GM23248 (cell line): ENCODE measurements around the gene RBP5. TPM values are rescaled to one million over a fixed set of nuclear protein-coding genes. Genes with fewer than 3 reads are reported as not detected.
A peak's percentile ranks its signal among the peaks of the same experiment; 100 is the strongest.

ENCODE experiments used
- DNase-seq: peaks from one replicate; pipeline ENCODE4 v3.0.0-alpha.2; 2015
- H2AFZ ChIP-seq: fragments of 200-600 bp; sonication (generic); 2 replicates; pipeline ENCODE4 v1.6.1; 2016; ENCODE audit warnings: antibody characterized with exemption
- H3F3A ChIP-seq: fragments of 200-600 bp; sonication (generic); 2 replicates; pipeline ENCODE4 v1.6.1; 2016; ENCODE audit warnings: mild to moderate bottlenecking, antibody characterized with exemption, mixed run types; ENCODE audit not compliant: insufficient read depth
- H3K27ac ChIP-seq: fragments of 200-600 bp; sonication (generic); 2 replicates; pipeline ENCODE4 v1.5.1; 2016; ENCODE audit warnings: mild to moderate bottlenecking
- H3K27me3 ChIP-seq: fragments of 200-600 bp; sonication (generic); replicated peaks from 2 replicates; pipeline ENCODE4 v1.6.1; 2016; ENCODE audit warnings: mild to moderate bottlenecking; ENCODE audit not compliant: insufficient read depth
- H3K36me3 ChIP-seq: fragments of 200-600 bp; sonication (generic); 2 replicates; pipeline ENCODE4 v1.6.1; 2016; ENCODE audit warnings: low read depth, mild to moderate bottlenecking
- H3K4me1 ChIP-seq: fragments of 200-600 bp; sonication (generic); 2 replicates; pipeline ENCODE4 v1.6.1; 2016; ENCODE audit warnings: mild to moderate bottlenecking; ENCODE audit not compliant: insufficient read depth
- H3K4me2 ChIP-seq: fragments of 200-600 bp; sonication (generic); one replicate; pipeline ENCODE4 v1.6.1; 2016; ENCODE audit warnings: mild to moderate bottlenecking; ENCODE audit not compliant: unreplicated experiment
- H3K4me3 ChIP-seq: fragments of 200-600 bp; sonication (generic); 2 replicates; pipeline ENCODE4 v1.5.1; 2016; ENCODE audit warnings: mild to moderate bottlenecking
- H3K79me2 ChIP-seq: fragments of 200-600 bp; sonication (generic); 2 replicates; pipeline ENCODE4 v1.6.1; 2016; ENCODE audit warnings: mild to moderate bottlenecking; ENCODE audit not compliant: insufficient read depth
- H3K9ac ChIP-seq: fragments of 200-600 bp; sonication (generic); 2 replicates; pipeline ENCODE4 v1.6.1; 2016; ENCODE audit warnings: mild to moderate bottlenecking
- H3K9me2 ChIP-seq: fragments of 200-600 bp; sonication (generic); 2 replicates; pipeline ENCODE4 v1.6.1; 2016; ENCODE audit warnings: mixed run types, mild to moderate bottlenecking, moderate library complexity; ENCODE audit not compliant: insufficient read depth
- H3K9me3 ChIP-seq: fragments of 200-600 bp; sonication (generic); one replicate; pipeline ENCODE4 v1.6.1; 2017; ENCODE audit warnings: low read depth
- H4K20me1 ChIP-seq: fragments of 200-600 bp; sonication (generic); 2 replicates; pipeline ENCODE4 v1.6.0; 2016; ENCODE audit not compliant: insufficient read depth
- EZH2 ChIP-seq: fragments of 200-600 bp; sonication (generic); IDR thresholded peaks from 2 replicates; pipeline ENCODE4 v1.6.1; 2018; ENCODE audit warnings: antibody characterized with exemption, mild to moderate bottlenecking; ENCODE audit not compliant: insufficient read depth, poor library complexity, severe bottlenecking
- EZH2phosphoT487 ChIP-seq: fragments of 200-600 bp; sonication (generic); IDR thresholded peaks from 2 replicates; pipeline ENCODE4 v1.6.1; 2018; ENCODE audit warnings: antibody characterized with exemption, moderate library complexity, mild to moderate bottlenecking, low read depth; ENCODE audit not compliant: insufficient read depth
- WGBS, 2 experiments: methylation state at CpG; one replicate each; pipeline ENCODE4 v1.1.6; 2015 to 2017; ENCODE audit warnings: low lambda C conversion rate in 2 of 2, low coverage in 1 of 2; ENCODE audit errors: missing lambda C conversion rate in 2 of 2; 5-methylcytosine and 5-hydroxymethylcytosine counted together
- in situ Hi-C: fragments of 300-500 bp; cut with MboI; formaldehyde crosslinking; loops from 2 replicates; pipeline ENCODE4 v1.15.0; 2020
- polyA plus RNA-seq: library from polyadenylated mRNA; unstranded; fragments of >200 nt; fragmentation: Nextera tagmentation; extraction: Ambion mirVana; gene quantifications from 2 replicates; pipeline ENCODE4 v1.2.1, GENCODE V29; 2016
- total RNA-seq: library from RNA; depleted of rRNA; stranded (reverse); fragments of >200 nt; shearing (Covaris generic); gene quantifications from 2 replicates; pipeline ENCODE4 v1.2.3, GENCODE V29; 2014

The RBP5 gene
- total and polyA plus RNA-seq, 2 experiments from 2014 or later = 0.38 TPM; not detected in 1

DNA sequence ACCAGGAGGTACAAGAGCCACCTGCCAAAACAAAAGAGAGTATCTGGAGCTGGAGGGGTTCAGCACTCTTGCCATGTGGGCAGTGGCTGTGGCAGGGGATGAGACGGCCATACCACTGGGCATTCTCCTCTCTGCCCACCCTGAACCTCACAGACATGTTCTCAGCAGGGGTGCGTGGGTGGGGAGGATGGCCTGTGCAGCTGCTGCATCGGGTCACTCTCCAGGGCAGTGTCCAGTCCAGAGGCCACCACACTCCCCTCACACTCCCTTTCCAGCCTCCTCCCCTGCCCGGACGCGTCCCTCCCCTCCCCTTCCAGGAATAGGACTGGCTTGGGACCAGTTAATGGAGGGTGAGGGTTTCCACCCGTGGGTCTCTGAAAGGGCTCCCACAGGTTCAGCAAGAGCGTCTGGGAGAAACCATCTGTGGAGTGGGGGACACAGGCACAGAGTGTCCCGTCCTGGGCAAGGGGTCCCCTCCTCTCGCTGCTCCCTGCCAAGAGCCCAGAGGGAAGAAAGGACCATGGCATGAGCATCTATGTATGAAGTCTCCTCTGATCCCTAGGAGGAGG lies 36.9 kb downstream of the RBP5 start:
- DNase-seq = peak; percentile 43
- no peaks in the 10 kb centered on the region for H3K9me2 ChIP-seq

DNA sequence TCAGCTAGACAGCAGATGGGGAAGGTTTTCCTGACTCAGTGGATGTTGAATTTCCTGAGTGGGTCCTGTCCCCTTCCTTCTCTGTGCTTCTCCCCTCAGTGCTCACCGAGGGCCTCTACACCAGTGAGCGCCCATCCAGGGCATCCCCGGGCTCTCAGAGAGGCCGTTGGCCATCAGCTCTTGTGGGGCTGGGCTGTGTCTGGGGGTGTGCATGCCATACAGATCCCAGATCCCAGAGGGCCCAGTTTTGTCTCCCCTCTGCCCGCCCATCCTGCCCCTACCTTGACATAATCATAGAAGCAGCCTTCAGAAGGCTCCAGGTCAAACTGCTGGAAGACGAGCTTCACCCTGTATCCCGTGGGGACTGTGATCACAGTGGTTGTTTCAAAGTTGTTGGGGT lies 37.5 kb downstream of the RBP5 start:
- H3K9me2 ChIP-seq = no peaks in the 10 kb centered on the region
- peak overlapping the region; percentile 85 for H3K4me2 ChIP-seq
- 0 out of 2 replicates have a peak overlapping the region, but pooled peaks have one; percentile 75 for H2AFZ ChIP-seq
- no peak for DNase-seq
- H4K20me1 ChIP-seq = no peaks in the 10 kb centered on the region
- TF ChIP-seq EZH2phosphoT487 (no peak), EZH2 (no peak)
- peaks cover 22% of the 10 kb centered on the region for H3K4me1 ChIP-seq
- no peaks in the 10 kb centered on the region for H3K79me2 ChIP-seq
- H3K9ac ChIP-seq = peak overlapping the region; percentile 67
- no peaks in the 10 kb centered on the region for H3K27me3 ChIP-seq
- peaks cover 25% of the 10 kb centered on the region for H3F3A ChIP-seq
- no peaks in the 10 kb centered on the region for H3K36me3 ChIP-seq
- no peak overlapping the region for H3K27ac ChIP-seq
- peak overlapping the region; percentile 75; the same call in 1 of the 2 replicates for H3K4me3 ChIP-seq
- H3K9me3 ChIP-seq = no peaks in the 10 kb centered on the region
- 35 to 40% methylated on average over 7 of the region's 7 CpGs for WGBS, 2 experiments
- in situ Hi-C loops = no loop called here

More for the DNA sequence above, 36.9 kb downstream of the RBP5 start:
- TF ChIP-seq EZH2 = no peak
- TF ChIP-seq EZH2phosphoT487 = no peak
- Histone ChIP-seq H3K9ac (peak overlapping the region; percentile 67), H3F3A (peaks cover 25% of the 10 kb centered on the region), H2AFZ (peak overlapping the region; percentile 75), H3K9me3 (no peaks in the 10 kb centered on the region), H4K20me1 (no peaks in the 10 kb centered on the region), H3K4me3 (peak overlapping the region; percentile 75), H3K27me3 (no peaks in the 10 kb centered on the region), H3K4me1 (peaks cover 22% of the 10 kb centered on the region), H3K27ac (no peak overlapping the region), H3K4me2 (peak overlapping the region; percentile 85), H3K36me3 (no peaks in the 10 kb centered on the region), H3K79me2 (no peaks in the 10 kb centered on the region)
- in situ Hi-C loops = no loop called here
- WGBS, 2 experiments = 3 to 6% methylated on average over 7 to 10 of the region's 10 CpGs

DNA sequence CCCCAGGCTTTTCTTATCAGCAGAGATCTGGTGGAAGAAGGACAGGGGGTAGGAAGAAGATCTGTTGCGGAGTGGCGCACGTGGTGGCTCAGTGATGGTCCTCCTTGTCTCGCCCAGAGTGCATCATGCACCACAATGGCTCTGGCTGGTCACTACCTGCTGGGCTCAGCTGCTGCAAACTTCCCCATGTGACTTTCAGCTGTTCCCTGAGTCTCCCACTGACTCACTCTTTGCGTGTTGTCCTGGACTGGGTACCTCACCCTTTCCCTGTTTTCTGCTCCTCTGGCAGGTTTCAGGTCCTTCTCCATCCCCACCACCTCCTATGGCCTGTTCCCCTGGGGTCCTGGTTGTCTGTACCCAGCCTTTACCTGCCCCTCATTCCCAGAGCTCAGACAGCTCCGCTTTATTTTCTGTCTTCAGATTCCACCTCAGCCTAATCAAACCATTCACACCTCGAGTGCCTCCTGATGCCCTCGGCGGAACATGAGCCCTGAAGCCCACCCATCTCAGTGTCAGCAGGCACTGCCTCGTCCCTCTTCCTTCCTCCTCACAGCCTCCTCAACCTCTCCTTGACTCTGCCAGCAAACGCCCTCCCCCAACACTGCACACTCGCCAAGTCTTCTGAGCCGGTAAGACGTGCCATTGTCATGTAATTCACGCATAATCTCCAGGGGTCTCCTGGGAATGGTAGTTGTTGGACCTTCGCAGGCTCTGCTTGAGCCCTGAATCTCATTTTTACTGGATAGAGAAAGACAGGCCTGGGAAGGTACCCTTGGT lies 38.3 kb downstream of the RBP5 start:
- H3K9me2 ChIP-seq = no peaks in the 10 kb centered on the region
- no peaks in the 10 kb centered on the region for H3K9me3 ChIP-seq
- H3K4me3 ChIP-seq = no peak overlapping the region
- H2AFZ ChIP-seq = no peak overlapping the region
- peaks cover 25% of the 10 kb centered on the region for H3F3A ChIP-seq
- H4K20me1 ChIP-seq = no peaks in the 10 kb centered on the region
- in situ Hi-C loops = no loop called here
- peaks cover 22% of the 10 kb centered on the region for H3K4me1 ChIP-seq
- WGBS, 2 experiments = 66 to 69% methylated on average over 16 of the region's 16 CpGs
- no peak overlapping the region for H3K27ac ChIP-seq
- no peak overlapping the region for H3K9ac ChIP-seq
- no peak overlapping the region for H3K4me2 ChIP-seq
- TF ChIP-seq EZH2 (no peak), EZH2phosphoT487 (no peak)
- no peaks in the 10 kb centered on the region for H3K27me3 ChIP-seq
- peak; percentile 59 for DNase-seq
- no peaks in the 10 kb centered on the region for H3K79me2 ChIP-seq
- H3K36me3 ChIP-seq = no peaks in the 10 kb centered on the region

DNA sequence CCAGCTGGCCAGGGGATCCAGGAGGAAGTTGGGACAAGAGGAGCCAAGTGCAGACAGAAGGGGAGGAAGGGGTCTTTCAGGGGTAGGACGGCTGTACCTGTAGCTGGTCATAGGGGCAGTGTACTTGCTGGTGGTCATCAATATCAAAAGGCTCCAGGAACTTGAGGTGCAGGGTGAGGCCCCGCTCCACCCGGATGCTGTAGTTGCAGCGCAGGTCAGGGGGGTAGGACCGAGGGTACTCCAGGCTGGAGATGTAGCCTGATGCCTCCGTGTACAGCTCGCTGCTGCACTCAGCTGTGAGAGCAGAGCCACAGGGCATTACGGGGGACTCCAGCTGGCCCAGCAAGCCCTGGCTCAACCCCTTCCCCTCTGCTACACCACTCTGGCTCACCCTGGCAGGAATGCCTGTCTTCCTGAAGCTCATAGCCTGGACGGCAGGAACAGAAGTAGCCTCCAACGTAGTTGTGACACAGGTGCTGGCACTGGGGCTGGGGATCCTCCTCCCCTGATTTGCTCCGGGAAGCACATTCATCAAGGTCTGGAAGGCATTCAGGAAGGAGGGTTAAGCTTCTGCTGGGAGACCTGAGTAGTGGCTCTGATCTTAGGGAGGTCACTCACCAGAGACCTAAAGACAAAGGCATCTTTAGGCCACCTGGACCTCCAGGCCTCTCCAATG lies 39.4 kb downstream of the RBP5 start:
- no peak overlapping the region for H3K4me3 ChIP-seq
- no peak for DNase-seq

More for the DNA sequence above, 39.4 kb downstream of the RBP5 start:
- Histone ChIP-seq H3K4me1 (peaks cover 17% of the 10 kb centered on the region), H3K36me3 (no peaks in the 10 kb centered on the region; the same call in 1 of the 2 replicates), H3K9me2 (no peaks in the 10 kb centered on the region), H4K20me1 (no peaks in the 10 kb centered on the region), H3K4me2 (no peak overlapping the region), H3F3A (peaks cover 17% of the 10 kb centered on the region), H3K9me3 (no peaks in the 10 kb centered on the region), H3K27ac (no peak overlapping the region), H2AFZ (no peak overlapping the region), H3K79me2 (no peaks in the 10 kb centered on the region), H3K27me3 (no peaks in the 10 kb centered on the region), H3K9ac (no peak overlapping the region)
- TF ChIP-seq EZH2phosphoT487 (no peak), EZH2 (no peak)
- 71 to 75% methylated on average over 11 of the region's 11 CpGs for WGBS, 2 experiments
- in situ Hi-C loops = no loop called here
